Measurements from ENCODE around the gene OLR1.

DNA sequence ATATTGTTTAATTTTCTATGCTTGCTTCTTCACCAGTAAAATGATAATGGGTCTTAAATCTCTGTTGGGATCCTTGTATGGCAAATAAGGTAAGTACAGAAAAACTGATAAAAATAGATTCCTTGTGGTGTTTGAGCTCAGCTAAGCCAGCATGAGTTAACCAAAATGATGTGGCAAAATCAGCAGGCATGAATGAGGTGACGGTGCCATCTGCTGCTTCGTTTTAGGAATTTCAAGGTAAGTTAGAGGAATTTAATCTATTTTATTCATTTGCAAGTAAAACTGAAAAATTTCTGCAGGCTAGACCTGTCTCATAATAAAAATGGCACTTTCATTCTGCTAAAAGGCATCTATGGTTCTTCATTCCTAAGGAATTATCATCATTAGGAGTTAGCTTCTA is 31.9 kb downstream of the OLR1 start:
- no peak for TF ChIP-seq POLR2A (IDR thresholded peaks at IDR 0.05; ENCODE audit: borderline replicate concordance, extremely low read depth, insufficient read depth, insufficient read length)
- TF ChIP-seq, protein P1, sequence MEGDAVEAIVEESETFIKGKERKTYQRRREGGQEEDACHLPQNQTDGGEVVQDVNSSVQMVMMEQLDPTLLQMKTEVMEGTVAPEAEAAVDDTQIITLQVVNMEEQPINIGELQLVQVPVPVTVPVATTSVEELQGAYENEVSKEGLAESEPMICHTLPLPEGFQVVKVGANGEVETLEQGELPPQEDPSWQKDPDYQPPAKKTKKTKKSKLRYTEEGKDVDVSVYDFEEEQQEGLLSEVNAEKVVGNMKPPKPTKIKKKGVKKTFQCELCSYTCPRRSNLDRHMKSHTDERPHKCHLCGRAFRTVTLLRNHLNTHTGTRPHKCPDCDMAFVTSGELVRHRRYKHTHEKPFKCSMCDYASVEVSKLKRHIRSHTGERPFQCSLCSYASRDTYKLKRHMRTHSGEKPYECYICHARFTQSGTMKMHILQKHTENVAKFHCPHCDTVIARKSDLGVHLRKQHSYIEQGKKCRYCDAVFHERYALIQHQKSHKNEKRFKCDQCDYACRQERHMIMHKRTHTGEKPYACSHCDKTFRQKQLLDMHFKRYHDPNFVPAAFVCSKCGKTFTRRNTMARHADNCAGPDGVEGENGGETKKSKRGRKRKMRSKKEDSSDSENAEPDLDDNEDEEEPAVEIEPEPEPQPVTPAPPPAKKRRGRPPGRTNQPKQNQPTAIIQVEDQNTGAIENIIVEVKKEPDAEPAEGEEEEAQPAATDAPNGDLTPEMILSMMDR (IDR thresholded peaks at IDR 0.05 in 2 of 3, conservative IDR thresholded peaks at IDR 0.05 in 1 of 3; ENCODE audit: borderline replicate concordance in 1 of 3, insufficient read depth in 1 of 3, low read depth in 2 of 3, low read length in 2 of 3), result peak; percentile 29 to 66 (median 66); a peak in 4 of 6 replicates
- TF ChIP-seq SP1 (IDR thresholded peaks at IDR 0.05; ENCODE audit: low read depth), result no peak
- TF ChIP-seq YY1 (IDR thresholded peaks at IDR 0.05; ENCODE audit: extremely low read depth, insufficient replicate concordance, low read depth, low read length), result no peak
- no peak for TF ChIP-seq POLR2AphosphoS5 (IDR thresholded peaks at IDR 0.05; ENCODE audit: low read depth, low read length)
- TF ChIP-seq RAD21 (IDR thresholded peaks at IDR 0.05; ENCODE audit: low read depth), result peak; percentile 79
- no peak for TF ChIP-seq EZH2 (IDR thresholded peaks at IDR 0.05)
- TF ChIP-seq EGR1 (IDR thresholded peaks at IDR 0.05; ENCODE audit: low read depth), result no peak
- no peak for TF ChIP-seq ELF1 (IDR thresholded peaks at IDR 0.05; ENCODE audit: borderline replicate concordance, low read depth)
- TF ChIP-seq, protein P2, sequence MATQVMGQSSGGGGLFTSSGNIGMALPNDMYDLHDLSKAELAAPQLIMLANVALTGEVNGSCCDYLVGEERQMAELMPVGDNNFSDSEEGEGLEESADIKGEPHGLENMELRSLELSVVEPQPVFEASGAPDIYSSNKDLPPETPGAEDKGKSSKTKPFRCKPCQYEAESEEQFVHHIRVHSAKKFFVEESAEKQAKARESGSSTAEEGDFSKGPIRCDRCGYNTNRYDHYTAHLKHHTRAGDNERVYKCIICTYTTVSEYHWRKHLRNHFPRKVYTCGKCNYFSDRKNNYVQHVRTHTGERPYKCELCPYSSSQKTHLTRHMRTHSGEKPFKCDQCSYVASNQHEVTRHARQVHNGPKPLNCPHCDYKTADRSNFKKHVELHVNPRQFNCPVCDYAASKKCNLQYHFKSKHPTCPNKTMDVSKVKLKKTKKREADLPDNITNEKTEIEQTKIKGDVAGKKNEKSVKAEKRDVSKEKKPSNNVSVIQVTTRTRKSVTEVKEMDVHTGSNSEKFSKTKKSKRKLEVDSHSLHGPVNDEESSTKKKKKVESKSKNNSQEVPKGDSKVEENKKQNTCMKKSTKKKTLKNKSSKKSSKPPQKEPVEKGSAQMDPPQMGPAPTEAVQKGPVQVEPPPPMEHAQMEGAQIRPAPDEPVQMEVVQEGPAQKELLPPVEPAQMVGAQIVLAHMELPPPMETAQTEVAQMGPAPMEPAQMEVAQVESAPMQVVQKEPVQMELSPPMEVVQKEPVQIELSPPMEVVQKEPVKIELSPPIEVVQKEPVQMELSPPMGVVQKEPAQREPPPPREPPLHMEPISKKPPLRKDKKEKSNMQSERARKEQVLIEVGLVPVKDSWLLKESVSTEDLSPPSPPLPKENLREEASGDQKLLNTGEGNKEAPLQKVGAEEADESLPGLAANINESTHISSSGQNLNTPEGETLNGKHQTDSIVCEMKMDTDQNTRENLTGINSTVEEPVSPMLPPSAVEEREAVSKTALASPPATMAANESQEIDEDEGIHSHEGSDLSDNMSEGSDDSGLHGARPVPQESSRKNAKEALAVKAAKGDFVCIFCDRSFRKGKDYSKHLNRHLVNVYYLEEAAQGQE (IDR thresholded peaks at IDR 0.05; ENCODE audit: low read depth), result no peak

Measured in HCT116 (cell line).